Kidney epithelial cell (primary cell): ENCODE measurements around the gene SFI1. TPM values are rescaled to one million over a fixed set of nuclear protein-coding genes. Genes with fewer than 3 reads are reported as not detected.

ENCODE experiments used
- DNase-seq: peaks from one replicate; pipeline ENCODE4 v3.0.0-alpha.2; 2010; ENCODE audit warnings: low read depth
- H3K27me3 ChIP-seq: 2 replicates; pipeline ENCODE4 v1.6.0; 2011; ENCODE audit warnings: low read length; ENCODE audit not compliant: control insufficient read depth, insufficient read depth
- H3K36me3 ChIP-seq: 2 replicates; pipeline ENCODE4 v1.5.1; 2011; ENCODE audit warnings: low read length; ENCODE audit not compliant: control insufficient read depth, insufficient read depth
- H3K4me3 ChIP-seq: 2 replicates; pipeline ENCODE4 v1.5.1; 2011; ENCODE audit warnings: low read depth, mild to moderate bottlenecking, control low read depth, low read length
- total RNA-seq: library from RNA; depleted of rRNA; stranded (reverse); fragments of >200 nt; gene quantifications from 2 replicates; pipeline ENCODE4 v1.2.3, GENCODE V29; 2015
- TF ChIP-seq, protein P1 (sequence below): IDR thresholded peaks from 2 replicates; pipeline ENCODE4 v1.5.1; 2011; ENCODE audit warnings: mild to moderate bottlenecking, moderate library complexity, low read length, control low read depth, inconsistent platforms; ENCODE audit not compliant: insufficient read depth, poor library complexity, severe bottlenecking

Gene SFI1
- total RNA-seq, 1 donor from 2014 or later = 13.2 TPM

DNA sequence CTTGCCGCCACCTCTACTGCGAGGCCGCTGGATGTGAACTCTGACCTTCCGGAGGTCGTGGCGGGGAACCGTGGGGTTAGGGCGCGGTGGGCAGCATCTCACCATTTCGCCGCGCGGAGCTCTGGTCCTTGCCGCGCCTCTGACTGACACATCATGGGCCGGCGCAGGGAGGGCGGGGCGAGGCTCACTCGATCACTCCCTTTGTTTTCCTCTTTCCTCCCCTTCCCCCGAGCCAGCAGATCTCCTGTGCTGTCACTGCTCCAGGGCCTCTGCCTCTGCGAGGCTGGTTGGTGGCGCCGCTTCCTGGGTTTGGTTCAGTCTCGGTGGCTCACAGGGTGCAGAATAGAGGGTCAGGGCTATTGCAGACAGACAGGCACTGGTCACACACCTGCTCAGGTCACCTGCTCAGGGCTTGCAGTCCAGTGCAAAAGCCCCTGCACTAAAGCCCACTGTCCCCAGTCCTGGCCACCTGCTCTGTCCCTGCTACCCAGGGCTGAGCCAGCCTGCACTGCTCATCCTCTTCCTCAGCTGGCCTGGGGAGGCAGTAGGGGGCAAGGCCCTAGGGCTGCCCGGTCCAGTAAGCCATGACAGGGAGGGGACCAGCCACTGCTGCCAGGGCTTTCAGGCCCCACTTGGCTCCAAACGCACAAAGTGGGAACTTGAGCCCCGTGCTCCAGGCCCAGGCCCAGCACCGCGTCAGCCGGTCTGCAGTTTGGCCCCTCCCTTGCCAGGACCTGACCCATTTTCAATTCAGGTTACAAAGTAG is 129.5 kb downstream of the SFI1 start:
- Histone ChIP-seq H3K4me3 (no peak overlapping the region), H3K27me3 (no peaks in the 10 kb centered on the region), H3K36me3 (peaks cover 2% of the 10 kb centered on the region)
- DNase-seq = no peak
- TF ChIP-seq, protein P1, sequence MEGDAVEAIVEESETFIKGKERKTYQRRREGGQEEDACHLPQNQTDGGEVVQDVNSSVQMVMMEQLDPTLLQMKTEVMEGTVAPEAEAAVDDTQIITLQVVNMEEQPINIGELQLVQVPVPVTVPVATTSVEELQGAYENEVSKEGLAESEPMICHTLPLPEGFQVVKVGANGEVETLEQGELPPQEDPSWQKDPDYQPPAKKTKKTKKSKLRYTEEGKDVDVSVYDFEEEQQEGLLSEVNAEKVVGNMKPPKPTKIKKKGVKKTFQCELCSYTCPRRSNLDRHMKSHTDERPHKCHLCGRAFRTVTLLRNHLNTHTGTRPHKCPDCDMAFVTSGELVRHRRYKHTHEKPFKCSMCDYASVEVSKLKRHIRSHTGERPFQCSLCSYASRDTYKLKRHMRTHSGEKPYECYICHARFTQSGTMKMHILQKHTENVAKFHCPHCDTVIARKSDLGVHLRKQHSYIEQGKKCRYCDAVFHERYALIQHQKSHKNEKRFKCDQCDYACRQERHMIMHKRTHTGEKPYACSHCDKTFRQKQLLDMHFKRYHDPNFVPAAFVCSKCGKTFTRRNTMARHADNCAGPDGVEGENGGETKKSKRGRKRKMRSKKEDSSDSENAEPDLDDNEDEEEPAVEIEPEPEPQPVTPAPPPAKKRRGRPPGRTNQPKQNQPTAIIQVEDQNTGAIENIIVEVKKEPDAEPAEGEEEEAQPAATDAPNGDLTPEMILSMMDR = no peak

DNA sequence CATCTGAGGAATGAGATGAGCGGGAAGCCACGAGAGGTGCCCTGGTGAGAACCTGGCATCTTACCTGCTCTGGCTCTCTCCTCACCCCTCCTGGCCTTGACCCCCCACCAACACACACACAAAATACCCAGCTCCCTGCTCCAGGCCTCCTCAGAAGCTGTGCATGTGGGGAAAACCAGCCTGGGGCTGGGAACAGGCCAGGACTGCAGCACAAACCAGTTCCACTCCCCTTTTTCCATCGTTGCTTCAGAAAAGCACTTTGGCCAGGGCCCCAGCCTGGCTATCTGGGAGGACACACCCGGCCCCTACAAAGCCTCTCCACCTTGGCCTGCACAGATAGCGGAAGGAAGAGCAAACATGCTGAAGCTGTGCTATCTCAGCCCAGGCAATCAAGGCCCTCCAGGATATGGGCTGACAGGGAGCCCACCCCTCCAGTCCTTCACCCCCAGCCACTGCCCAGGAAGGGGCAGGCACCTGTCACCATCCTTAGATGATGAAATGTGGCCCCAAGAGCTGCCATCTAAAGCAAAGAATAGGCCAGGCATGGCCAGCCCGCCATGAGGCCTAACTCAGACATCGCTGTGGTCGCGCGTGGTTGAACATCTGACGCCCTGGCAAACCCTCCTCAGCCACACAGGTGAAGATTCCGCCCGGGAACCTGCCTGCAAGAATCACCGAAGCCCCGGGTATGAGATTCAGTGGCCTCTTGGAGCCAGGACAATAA is 130.3 kb downstream of the SFI1 start:
- TF ChIP-seq, protein P1 = no peak
- no peak overlapping the region for H3K4me3 ChIP-seq
- DNase-seq = no peak
- no peaks in the 10 kb centered on the region for H3K27me3 ChIP-seq
- H3K36me3 ChIP-seq = peaks cover 2% of the 10 kb centered on the region

DNA sequence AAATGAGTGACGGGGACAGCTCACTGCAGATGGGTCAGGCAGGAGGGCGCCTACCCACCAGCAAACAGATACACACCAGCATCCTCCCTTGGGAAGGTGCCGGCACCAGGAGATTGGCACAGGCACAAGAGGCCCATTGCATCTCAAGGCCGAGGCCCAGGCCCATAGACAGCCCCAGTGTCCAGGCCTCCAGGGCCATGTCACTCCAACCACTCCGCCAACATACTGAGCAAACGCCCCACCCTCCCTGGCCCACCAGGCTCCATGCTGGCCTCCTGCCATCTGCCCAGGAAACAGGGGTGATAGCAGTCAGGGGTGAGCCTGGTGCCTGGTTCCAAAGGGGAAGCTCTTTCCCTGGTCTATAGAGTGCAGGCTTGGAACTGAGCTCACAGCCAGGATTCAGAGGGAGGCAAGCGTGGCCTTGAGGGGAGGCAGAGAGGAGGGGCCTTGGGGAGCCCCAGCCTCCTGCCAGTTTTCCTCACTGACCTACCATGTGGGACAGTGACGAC is 130.9 kb downstream of the SFI1 start:
- TF ChIP-seq, protein P1 = no peak
- Histone ChIP-seq H3K27me3 (no peaks in the 10 kb centered on the region), H3K36me3 (peaks cover 2% of the 10 kb centered on the region), H3K4me3 (no peak overlapping the region)
- DNase-seq = no peak

DNA sequence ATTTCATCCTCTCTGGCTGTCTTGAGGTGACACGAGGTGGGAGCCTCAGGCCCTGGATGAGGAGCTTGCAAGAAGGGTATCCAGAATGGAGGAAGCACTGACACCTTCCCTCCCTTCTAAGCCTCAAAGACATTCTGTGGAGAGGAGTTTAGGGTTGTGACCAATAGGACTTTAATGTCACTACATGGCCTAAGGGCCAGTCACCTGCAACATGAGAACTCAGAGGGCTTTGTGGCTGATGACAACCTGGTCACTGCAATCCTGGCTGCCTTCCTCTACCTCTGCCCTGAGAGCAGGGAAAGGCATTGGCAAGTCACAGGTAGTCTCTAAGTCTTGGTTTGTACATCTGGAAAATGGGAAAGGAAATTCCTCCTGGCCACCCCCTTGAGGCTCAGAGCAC is 132.0 kb downstream of the SFI1 start:
- Histone ChIP-seq H3K4me3 (no peak overlapping the region), H3K27me3 (no peaks in the 10 kb centered on the region), H3K36me3 (peaks cover 2% of the 10 kb centered on the region)
- TF ChIP-seq, protein P1 = no peak
- no peak for DNase-seq

DNA sequence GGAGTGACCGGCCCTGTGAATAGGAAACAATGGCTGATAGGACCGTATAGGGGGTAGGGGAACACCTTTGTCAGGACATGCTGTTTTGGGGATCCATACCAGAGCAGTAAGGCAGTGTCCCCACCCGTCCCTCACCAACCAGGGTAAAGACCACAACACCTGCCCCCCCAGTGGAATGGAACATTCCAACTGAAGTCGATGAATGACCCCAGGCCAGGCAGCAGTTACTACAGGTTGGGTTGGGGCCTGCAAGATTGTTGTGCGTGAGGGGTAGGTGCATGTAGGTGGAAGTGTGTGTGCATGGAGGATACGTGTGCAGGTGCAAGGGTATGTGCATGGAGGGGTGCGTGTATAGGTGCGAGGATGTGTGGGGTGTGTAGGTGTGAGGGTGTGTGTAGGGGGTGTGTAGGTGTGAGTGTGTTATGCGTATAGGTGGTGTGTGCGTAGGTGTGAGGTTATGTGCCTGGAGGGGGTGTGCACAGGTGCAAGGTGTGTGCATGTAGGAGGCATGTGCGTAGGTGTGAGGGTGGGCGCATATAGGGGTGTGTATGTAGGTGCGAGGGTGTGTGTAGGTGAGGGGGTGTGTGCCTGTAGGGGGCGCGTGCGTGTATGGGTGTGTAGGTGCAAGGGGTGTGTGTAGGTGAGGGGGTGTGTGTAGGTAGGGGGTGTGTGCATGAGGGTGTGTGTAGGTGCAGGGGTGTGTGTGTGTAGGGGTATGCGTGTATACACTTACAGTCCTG is 132.8 kb downstream of the SFI1 start:
- TF ChIP-seq, protein P1 = peak; percentile 11
- DNase-seq = no peak
- Histone ChIP-seq H3K4me3 (no peak overlapping the region), H3K27me3 (no peaks in the 10 kb centered on the region), H3K36me3 (peaks cover 2% of the 10 kb centered on the region)
